ENCODE data around the gene ICE2.
"Not testable (repeated sequence)": the region's sequence is repeated elsewhere in the genome, so short reads cannot be mapped to it uniquely, and the experiment has no call there.

Gene ICE2

DNA sequence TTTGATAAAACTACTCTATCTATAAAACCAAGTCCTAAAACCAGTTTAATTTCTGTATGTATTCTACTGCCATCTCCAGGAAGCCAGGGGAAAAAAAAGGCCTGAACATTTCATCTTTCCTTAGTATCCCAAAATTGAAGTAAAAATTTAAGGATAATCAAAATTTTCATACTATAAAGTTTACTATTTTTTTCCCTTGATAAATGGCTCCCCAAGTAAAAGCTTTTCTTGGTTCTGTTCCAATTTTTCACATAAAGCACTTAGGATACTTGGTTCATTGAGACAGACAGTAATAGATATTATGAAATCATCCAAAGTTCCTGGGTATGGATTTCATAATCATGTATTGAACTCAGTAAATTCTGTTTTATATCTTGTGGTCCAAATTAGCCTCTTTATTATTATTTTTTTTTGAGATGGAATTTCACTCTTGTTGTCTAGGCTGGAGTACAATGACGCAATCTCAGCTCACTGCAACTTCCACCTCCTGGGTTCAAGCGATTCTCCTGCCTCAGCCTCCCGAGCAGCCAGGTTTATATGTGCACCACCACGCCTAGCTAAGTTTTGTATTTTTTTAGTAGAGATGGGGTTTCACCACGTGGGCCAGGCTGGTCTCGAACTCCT, 34.5 kb downstream of the ICE2 start:
- DNase-seq = no peak

DNA sequence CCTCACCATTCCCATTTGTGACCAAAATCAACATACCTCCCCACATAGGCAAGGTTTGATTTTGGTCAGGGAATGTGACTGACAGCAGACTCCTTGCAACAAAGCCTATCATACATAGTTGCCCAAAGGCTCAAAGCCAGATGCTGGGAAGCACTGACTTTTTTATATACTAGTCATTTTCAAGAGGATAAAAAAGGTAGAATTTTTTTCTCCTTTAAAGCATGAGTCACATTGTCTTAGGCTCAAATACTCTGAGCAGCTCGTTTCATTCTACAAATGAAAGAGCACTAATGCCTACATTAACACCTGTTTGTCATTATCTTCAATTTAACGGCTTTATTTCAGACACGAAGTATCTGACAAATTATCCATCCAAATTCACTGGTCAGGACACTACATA, 36.2 kb downstream of the ICE2 start:
- no peak for DNase-seq

DNA sequence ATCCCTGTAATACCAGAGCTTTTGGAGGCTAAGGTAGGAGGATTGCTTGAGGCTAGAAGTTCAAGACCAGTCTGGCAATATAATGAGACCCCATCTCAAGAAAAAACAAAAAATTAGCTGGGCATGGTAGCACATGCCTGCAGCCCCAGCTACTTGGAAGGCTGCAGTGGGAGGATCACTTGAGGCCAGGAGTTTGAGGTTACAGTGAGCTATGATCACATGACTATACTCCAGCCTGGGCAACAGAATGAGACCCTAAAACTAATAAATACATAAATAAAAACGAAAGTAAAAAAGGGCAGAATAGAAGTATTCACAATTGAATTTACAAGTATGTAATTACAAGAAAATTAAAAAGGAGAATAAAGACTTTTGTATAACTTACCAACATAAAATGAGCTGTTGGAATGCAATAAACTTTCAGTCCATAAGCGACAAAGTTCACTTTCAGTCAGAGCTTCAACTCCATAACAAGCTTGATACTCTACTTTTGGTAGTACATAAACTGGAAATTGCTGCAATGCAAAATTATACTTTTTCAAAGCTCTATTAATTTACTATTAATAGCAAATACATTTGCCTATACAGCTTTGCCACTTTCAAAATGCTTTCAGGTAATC, 36.8 kb downstream of the ICE2 start:
- DNase-seq = no peak

DNA sequence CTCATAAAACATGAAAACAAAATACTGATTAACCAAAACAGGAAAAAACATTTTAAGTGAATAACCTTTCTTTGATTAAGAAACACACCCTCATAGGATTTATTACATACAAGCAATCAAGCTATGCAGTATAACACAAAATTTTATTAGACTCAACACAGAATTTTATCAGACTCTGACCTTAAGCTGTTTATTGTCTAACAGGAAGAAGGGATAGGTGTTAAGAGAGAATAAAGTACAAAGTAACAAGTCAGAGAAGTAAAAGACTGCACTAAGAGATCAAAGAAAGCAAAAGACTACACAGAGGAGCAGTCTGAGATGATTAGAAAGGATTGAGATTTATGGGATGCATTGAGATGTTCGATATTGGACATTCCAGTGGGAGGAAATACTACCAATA, 37.6 kb downstream of the ICE2 start:
- no peak for DNase-seq

DNA sequence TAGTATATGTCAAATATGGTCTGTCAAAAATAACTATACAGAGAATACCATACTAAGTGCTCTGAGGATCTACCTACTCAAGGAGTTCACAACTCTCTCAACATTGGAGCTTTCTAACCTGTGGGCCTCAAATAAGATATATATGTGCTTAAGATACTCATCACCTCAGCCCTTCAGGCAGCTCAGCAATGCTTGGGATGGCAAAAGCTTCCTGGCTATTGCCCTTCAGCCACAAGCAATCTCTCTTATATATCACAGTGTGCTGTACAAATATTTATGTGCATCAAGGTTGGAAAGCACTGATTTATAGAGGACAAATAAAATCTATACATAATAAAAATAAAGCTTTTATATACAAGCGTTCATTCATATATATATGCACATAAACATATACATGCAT, 40.3 kb downstream of the ICE2 start:
- no peak for DNase-seq

DNA sequence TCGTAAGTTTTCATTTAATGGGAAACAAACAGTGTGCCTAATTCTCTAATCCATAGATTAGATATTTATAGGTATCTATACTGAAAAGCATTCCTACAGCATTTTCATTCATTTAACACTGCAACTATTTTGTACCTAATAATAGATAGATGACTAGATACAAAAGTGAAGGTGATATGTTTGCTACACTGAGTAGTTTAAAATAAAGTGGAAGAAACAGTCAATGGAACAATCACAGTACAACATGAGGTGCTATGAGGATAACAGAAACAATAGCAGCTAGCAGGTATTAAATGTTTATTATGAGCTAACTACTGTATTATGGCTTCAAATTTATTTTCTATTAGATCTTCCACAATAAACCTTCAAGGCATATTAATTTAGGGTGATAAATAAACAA, 50.0 kb downstream of the ICE2 start:
- DNase-seq = no peak

DNA sequence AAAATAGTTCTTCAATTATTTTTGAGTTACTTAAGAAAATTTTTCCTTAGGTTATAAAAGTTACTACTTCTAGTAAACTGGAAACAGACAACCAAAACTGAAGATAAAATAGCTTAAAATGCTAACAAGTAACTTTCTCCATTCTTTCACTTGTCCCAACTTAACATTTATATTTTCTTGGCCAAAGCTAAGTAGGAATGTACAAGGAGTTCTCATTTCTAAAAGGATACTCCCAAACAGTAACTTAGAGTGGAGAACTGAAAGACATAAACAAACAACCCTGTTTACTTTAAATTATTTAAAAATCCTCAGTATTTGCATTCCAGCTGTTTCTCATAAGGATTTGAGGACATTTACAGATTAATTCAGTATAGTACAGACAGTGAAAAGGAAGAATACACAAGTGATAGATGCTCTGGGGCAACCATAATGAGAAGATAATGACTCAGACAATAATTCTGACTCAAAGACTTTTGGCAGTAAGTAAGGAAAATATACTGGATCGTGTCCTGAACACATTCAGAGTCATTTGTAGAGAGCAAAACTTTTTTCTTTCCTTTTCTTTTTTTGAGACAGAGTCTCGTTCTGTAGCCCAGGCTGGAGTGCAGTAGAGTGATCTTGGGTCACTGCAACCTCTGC, 52.0 kb downstream of the ICE2 start:
- DNase-seq = no peak

DNA sequence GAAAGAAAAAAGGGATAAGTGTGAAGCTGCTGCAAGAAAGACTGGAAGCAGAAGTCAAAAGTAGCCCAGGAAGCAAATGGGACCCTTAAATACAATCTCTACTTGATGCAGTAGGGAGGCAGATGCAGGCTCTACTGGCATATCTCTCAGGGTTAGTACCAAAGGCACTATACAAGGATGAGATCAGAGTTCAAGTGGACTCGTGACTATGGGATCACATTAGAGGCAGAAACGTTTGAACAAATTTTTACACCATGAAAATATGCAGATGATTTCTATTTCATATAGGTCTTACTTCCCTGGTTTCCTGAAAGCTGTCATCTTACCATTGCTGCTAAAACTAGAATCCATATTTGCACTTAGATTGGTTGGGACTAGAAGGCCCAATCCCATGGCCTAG, 53.5 kb downstream of the ICE2 start:
- DNase-seq = no peak

DNA sequence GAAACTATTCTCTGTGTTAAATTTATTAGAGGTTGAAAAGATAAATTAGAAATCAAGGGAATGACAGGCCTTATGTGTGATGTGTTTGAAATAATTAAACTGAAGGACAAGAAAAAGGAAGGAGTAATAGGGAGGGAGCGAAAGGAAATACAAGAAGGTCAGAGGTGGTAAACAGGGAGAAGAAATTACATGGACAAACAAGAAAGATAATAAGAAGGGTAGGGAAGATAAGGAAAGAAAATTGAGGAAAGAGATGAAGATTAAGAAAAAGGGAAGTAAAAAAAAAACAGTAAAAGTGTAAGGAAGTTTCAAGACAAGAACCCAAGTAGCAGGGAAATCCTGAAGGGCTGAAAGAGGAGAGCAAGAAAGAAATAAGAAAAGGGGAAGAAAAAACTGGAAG, 54.9 kb downstream of the ICE2 start:
- DNase-seq = no peak

DNA sequence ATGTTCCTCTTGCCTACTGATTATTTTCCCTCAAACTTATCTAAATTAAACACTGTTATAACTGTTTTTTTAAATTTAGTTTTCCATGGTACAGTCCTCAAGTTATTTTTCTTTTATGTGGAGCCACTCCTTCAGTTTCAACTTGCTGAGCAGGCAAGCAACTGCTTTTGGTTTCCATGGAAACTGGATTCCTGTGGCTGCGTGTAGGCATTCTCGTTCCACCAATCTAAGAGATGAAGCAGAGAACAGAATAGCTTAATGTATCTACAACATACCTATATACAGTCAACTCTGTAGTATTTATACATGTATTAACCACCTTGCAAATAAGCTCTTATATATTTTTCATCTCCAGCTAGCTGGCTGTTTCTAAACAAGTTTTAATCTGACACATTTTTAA, 55.4 kb downstream of the ICE2 start:
- peak; percentile 21 for DNase-seq

DNA sequence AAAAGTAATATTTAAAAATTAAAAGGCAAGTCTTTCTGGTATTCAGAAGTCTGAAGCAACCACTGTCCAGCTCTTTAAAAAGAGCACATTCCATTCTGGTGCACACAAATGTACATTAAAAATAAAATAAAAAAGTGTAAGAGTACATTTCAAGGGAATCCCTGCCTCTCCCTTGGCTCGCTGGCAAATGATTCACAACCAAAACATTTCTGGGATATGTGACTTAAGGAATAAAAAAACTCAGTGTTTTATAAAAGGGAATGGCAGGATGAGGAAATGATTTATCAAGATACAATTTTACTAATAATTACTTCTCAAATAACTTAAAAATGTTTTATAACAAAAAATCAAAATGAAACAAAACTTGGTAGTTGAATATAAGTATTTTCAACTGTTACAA, 57.4 kb downstream of the ICE2 start:
- DNase-seq = no peak

DNA sequence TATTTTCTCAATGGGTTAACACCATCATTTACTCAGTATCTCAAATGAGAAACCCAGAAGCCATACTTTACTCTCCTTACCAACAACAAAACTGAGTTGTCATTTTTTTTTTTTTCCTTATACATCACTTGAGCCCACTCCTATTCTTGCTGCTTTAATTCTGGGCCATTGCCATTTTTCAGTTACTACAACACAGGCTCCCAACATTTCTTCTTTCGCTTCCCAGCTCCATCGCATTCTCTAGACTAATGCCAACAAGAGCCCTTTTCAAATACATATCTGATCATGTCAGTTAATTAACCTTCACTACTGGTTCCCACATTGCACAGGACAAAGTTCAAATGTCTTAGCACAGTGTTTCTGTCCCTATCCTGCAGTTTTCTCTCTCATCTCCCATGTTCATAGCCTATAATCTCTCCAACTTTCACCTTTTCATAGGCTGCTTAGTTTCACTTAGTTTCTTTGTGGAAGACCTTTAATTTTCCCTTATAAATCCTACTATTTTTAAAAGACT, 58.7 kb downstream of the ICE2 start:
- DNase-seq = no peak

DNA sequence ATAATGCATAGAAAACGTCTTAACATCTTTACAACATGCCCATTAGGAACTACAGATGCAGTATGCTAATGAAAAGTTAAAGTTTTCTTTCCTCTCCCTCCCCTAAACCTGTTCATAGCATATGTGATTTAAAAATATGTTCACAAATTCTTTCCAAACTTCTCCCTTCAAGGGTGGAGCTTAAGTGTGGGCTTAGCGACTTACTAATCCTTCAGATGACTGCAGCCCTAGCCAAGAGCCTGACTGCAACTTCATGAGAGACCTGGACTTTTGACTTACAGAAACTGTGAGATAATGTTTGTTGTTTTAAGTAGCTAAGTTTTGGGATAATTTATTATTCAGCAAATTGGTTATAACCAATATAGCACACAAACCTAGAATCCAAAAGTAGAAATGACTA, 59.2 kb downstream of the ICE2 start:
- DNase-seq = no peak

DNA sequence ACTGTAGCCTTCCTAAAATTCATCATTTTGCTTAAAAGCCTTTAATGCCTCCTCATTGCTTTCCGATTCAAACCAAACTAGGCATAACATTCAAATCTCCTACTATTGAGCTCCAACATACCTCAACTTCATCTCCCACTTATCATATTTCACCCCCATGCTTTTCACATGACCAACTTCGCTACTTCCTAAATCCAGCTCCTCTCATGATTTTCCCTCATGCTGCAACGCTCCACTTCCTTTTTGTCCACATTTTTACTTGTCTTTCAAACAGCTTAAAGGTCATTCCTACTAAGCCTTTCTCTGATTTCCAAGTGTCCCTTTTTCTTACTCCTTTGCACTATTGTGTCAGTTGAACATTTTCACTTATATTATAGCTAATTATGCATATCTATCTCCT, 60.8 kb downstream of the ICE2 start:
- no peak for DNase-seq

DNA sequence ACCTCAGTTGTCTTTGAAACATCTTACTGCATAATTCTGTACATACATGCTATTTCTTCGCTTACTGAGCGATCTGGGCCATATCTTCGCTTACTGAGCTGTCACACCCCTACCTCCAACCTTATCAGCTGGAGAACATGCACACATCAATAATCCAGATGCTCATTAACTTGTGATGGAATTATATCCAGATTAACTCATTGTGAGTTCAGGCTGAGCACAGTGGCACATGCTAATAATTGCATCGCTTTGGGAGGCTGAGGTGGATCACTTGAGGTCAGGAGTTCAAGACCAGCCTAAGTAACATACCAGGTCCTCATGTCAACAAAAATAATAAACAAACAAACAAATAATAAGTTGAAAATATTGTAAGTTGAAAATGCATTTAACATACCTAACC, 61.8 kb downstream of the ICE2 start:
- DNase-seq = no peak

DNA sequence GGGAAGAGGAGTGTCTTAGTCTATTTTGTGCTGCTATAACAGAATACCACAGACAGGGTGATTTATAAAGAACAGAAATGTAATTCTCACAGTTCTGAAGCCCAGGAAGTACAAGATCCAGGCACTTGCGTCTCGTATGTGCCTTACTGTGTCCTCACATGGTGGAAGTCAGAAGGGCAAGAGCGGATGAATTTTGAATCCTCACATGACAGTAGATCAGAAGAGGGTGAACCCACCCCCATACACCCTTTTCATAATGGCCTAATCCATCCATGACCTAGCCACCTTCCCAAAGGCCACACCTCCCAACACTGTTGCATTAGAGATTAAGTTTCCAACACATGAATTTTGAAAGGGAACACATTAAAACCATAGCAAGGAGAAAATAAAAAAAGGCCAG, 62.5 kb downstream of the ICE2 start:
- DNase-seq = no peak

DNA sequence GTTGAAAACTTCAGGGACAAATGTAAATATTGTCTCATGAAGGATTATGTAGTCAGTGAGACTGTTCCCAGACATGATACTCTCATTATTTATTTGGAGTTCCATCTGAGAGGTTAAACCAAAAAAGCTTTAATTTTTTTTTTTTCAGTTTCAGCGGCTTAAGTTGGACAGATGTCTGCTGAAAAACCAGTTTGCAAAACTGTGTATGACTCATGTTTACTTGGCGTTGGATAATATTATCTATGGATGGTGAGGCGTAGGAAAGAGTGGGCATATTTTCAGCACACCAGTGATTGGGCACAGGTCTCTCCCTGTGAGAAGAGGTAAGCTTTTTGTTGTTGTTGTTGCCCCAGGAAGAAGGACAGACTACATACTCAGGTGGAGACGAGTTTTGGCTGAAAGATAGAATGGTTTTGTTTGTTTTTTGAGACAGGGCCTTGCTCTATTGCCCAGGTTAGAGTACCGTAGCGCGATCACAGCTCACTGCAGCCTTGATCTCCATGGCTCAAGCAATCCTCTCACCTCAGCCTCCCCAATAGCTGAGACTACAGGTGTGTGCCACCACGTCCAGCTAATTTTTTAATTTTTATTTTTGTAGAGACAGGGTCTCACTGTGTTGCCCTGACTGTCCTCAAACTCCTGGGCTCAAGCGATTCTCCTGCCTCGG, 64.8 kb downstream of the ICE2 start:
- DNase-seq = no peak

DNA sequence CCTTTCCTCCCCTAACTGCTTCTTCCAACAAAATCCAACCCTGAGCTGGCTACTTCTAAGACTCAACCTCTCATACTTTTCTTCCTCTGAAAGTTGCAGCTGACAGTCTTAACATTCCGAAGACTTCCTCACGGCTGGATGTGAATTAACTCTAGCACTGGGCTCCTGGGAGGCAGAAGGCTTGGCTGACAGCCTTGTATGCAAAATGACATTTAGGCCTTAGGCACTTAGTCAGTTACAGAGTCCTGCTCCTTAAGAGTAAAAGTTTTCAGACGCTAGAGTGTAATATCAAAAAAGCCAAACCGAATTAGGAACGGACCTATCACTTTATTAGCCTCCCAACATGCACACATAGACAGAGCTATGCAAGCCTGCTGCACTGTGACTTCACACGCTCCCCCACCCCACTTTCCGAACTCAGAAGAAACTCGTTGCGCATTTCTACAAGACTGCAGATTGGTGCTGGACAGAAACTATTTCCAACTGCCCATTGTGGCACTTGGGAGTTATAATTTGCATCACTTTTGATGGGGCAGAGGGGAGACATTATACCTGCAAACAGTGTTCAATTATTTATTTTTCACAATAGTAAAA, 65.6 kb downstream of the ICE2 start:
- no peak for DNase-seq

DNA sequence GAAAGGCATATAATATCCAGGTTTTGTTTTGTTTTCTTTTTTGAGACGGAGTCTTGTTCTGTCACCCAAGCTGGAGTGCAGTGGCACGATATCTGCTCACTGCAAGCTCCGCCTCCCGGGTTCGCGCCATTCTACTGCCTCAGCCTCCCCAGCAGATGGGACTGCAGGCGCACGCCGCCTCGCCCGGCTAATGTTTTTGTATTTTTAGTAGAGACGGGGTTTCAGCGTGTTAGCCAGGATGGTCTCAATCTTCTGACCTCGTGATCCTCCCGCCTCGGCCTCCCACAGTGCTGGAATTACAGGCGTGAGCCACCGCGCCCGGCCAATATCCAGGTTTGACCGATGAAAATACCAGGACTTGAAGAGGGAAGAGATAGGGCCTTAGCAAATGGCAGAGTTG, 66.1 kb downstream of the ICE2 start:
- not testable (repeated sequence) for DNase-seq

DNA sequence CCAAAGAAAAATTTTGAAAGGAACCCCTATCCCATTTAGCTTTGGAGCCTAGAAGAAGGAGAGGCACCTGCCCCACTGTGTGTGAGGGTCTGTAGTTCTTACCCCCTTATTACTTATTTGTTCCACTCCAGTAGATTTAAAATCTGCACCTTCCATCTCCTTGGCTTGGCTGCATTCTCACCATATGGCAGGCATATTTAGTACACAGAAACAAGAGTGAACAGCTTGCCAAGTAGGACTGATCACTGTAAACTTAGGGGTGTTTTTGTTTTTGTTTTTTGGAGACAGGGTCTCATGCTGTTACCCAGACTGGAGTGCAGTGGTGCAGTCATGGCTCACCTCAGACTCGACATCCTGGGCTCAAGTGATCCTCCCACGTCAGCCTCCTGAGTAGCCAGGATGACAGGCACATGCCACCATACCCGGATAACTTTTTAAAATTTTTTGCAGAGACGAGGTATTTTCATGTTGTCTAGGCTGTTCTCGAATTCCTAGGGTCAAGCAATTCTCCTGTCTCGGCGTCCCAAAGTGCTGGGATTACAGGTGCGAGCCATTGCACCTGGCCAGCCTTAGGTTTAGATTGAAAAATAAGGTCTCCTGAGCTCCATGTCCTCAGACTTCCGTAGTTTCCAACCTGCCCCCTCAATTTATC, 67.0 kb downstream of the ICE2 start:
- DNase-seq = no peak

DNA sequence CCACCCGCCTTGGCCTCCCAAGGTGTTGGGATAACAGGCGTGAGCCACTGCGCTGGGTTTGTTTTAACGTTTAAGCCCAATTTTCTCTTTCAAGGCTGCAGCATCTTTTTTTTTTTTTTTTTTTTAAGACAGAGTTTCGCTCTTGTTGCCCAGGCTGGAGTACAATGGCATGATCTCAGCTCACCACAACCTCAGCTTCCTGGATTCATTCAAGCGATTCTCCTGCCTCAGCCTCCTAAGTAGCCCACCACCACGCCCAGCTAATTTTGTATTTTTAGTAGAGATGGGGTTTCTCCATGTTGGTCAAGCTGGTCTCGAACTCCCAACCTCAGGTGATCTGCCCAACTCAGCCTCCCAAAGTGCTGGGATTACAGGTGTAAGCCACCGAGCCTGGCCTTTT, 68.6 kb downstream of the ICE2 start:
- not testable (repeated sequence) for DNase-seq

DNA sequence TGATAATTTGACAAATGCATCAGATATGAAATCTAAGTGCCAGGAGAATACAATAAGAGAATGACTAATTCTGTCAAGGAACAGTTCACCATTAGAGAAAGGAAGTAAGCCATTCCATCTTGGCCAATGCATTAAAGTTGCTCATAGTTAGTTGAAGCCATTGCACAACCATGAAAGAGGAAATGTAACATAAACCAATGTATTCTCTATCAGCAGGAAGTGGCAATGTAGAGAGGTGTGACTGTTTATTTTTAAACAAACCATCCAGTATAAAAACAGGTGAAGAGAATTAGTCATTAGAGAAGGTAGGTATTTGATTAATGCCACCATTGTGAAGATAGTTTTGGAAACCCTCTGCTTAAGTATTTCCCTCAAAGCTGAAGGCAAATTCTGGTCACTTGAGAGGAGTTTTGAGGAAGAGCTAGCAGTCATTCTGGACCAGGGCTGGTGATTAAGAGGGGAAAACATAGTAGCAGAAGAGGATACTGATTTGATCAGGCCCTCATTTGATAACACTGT, 70.4 kb downstream of the ICE2 start:
- no peak for DNase-seq

DNA sequence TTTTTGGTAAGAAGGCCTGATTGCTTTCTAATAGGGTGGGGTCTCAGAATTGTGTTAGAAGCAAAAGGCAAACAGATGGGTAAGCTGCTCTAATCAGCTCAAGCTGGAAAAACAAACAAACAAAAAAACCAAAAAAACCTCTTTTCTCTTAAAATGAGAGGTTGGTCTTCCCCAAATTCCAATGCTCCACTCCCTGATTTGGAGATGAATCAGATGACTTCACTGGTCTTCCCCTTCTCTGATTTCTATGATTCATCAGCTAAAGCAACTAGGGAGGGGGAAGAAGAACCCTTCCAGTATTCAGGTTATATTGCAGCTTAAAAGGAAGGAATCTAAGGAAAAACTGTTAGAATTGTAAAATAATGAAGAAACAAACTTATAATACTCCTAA, 71.5 kb downstream of the ICE2 start:
- DNase-seq = no peak
